ENCODE measurements around the gene NEK4.

- TF ChIP-seq, protein P1, sequence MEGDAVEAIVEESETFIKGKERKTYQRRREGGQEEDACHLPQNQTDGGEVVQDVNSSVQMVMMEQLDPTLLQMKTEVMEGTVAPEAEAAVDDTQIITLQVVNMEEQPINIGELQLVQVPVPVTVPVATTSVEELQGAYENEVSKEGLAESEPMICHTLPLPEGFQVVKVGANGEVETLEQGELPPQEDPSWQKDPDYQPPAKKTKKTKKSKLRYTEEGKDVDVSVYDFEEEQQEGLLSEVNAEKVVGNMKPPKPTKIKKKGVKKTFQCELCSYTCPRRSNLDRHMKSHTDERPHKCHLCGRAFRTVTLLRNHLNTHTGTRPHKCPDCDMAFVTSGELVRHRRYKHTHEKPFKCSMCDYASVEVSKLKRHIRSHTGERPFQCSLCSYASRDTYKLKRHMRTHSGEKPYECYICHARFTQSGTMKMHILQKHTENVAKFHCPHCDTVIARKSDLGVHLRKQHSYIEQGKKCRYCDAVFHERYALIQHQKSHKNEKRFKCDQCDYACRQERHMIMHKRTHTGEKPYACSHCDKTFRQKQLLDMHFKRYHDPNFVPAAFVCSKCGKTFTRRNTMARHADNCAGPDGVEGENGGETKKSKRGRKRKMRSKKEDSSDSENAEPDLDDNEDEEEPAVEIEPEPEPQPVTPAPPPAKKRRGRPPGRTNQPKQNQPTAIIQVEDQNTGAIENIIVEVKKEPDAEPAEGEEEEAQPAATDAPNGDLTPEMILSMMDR (conservative IDR thresholded peaks at IDR 0.05; ENCODE audit: low read depth, low read length), result no peak
- TF ChIP-seq EZH2 (IDR thresholded peaks at IDR 0.05; ENCODE audit: borderline replicate concordance, low read depth, low read length, poor library complexity, severe bottlenecking), result no peak
These were observed 65.4 kb downstream of the NEK4 start for GRCh38 chr3:52705438-52705687.
